Kidney (tissue), 14 donors: ENCODE measurements around the gene CTDP1. TPM values are rescaled to one million over a fixed set of nuclear protein-coding genes. Genes with fewer than 3 reads are reported as not detected.

Experiments
- DNase-seq, 5 donors: peaks; one replicate each; pipeline ENCODE4 v3.0.0-alpha.2; 2013 to 2020
- FAIRE-seq: peaks from 2 replicates; lab custom pipeline; 2012; peaks lifted over from hg19 to GRCh38; lab: Jason Lieb, UNC
- H3K27ac ChIP-seq, 2 donors: one replicate each; pipeline ENCODE4 v1.7.0; 2013; ENCODE audit warnings: low read depth in 2 of 2, low read length in 2 of 2, inconsistent platforms in 1 of 2
- H3K27me3 ChIP-seq: one replicate; pipeline ENCODE4 v1.7.1; 2013; ENCODE audit warnings: low read length, inconsistent platforms; ENCODE audit not compliant: control insufficient read depth, insufficient read depth
- H3K36me3 ChIP-seq, 3 donors: one replicate each; pipeline versions ENCODE4 v1.7.0 to v1.7.1; 2013; ENCODE audit warnings: low read length in 3 of 3, control low read depth in 1 of 3, inconsistent platforms in 1 of 3; ENCODE audit not compliant: insufficient read depth in 3 of 3, control insufficient read depth in 2 of 3
- H3K4me1 ChIP-seq, 3 donors: one replicate each; pipeline versions ENCODE4 v1.7.0 to v1.7.1; 2013; ENCODE audit warnings: low read length in 3 of 3, inconsistent platforms in 1 of 3, low read depth in 1 of 3; ENCODE audit not compliant: control insufficient read depth in 2 of 3, insufficient read depth in 2 of 3
- H3K4me3 ChIP-seq, 3 donors: one replicate each; pipeline versions ENCODE4 v1.7.0 to v1.8.1; 2013; ENCODE audit warnings: low read length in 3 of 3, control low read depth in 1 of 3, inconsistent platforms in 1 of 3
- H3K9ac ChIP-seq, 3 donors: one replicate each; pipeline versions ENCODE4 v1.7.0 to v1.7.1; 2013; ENCODE audit warnings: low read length in 3 of 3, control low read depth in 1 of 3, inconsistent platforms in 1 of 3
- H3K9me3 ChIP-seq, 3 donors: one replicate each; pipeline versions ENCODE4 v1.7.0 to v1.7.1; 2013; ENCODE audit warnings: low read length in 3 of 3, control low read depth in 1 of 3, inconsistent platforms in 1 of 3; ENCODE audit not compliant: control insufficient read depth in 2 of 3, insufficient read depth in 1 of 3
- CTCF ChIP-seq: IDR thresholded peaks from 3 replicates; pipeline ENCODE4 v1.5.1; 2012; ENCODE audit warnings: mild to moderate bottlenecking, moderate library complexity, borderline replicate concordance; ENCODE audit not compliant: insufficient read depth; ENCODE audit errors: extremely low read depth
- intact Hi-C: fragments of 100-400 bp; cut with DNase I; formaldehyde crosslinking; loops from one replicate; pipeline ENCODE4 v1.11.1; 2022
- polyA plus RNA-seq: library from polyadenylated mRNA; stranded (reverse); fragments of 350-450 nt; fragmentation: Illumina TruSeq; extraction: RNeasy Lipid Tissue Mini Kit (QIAGEN cat#74804); gene quantifications from one replicate; pipeline ENCODE4 v1.2.3, GENCODE V29; 2014; ENCODE audit warnings: low read depth, low replicate concordance; ENCODE audit not compliant: insufficient read depth
- total RNA-seq: library from RNA; stranded (reverse); fragmentation: NEBNext Ultra II Directional; extraction: Animal tissue kit (Norgen Biotek cat#: 25700); gene quantifications from one replicate; pipeline ENCODE4 v1.2.1, GENCODE V29; 2021
- donor health status: control.
- donor health status: control.
- donor health status: control.
- donor health status: control.
- donor health status: control.
- donor health status: DM: yes; HTN: yes; CAD: no.
- donor health status: Normal renal cell carcinoma (clear cell type).

CTDP1 gene
- total and polyA plus RNA-seq, 2 donors from 2014 or later: 11.1 to 21.8 TPM

- H3K4me3 ChIP-seq: no peak overlapping the region
- H3K9ac ChIP-seq: no peak overlapping the region
- intact Hi-C loops: no loop called here
Measured at GRCh38 chr18:79798999-79799370, 119.4 kb downstream of the CTDP1 start.

GRCh38 chr18:79799619-79800370, 120.2 kb downstream of the CTDP1 start:
- Histone ChIP-seq H3K9ac (no peak overlapping the region), H3K4me3 (no peak overlapping the region), H3K27ac (no peak overlapping the region), H3K27me3 (peaks cover 5% of the 10 kb centered on the region), H3K4me1 (peaks cover 0 to 5% (median 0%) of the 10 kb centered on the region in 3 donors), H3K36me3 (no peaks in the 10 kb centered on the region), H3K9me3 (no peaks in the 10 kb centered on the region)
- DNase-seq: peak; percentile 37 to 68 (median 51)
- TF ChIP-seq CTCF: no peak
- FAIRE-seq: no peak
- intact Hi-C loops: no loop called here

More at GRCh38 chr18:79798999-79799370, 119.4 kb downstream of the CTDP1 start:
- TF ChIP-seq CTCF: no peak
- Histone ChIP-seq H3K4me1 (peaks cover 0 to 5% (median 0%) of the 10 kb centered on the region in 3 donors), H3K27ac (no peak overlapping the region), H3K36me3 (no peaks in the 10 kb centered on the region), H3K9me3 (no peaks in the 10 kb centered on the region), H3K27me3 (peaks cover 5% of the 10 kb centered on the region)
- FAIRE-seq (no peak), DNase-seq (peak; percentile 52 to 72 (median 62))

GRCh38 chr18:79800371-79801180, 121.0 kb downstream of the CTDP1 start:
- Histone ChIP-seq H3K4me3 (no peak overlapping the region), H3K9me3 (no peaks in the 10 kb centered on the region), H3K27me3 (peaks cover 3% of the 10 kb centered on the region), H3K27ac (no peak overlapping the region), H3K9ac (no peak overlapping the region), H3K4me1 (peaks cover 0 to 5% (median 0%) of the 10 kb centered on the region in 3 donors), H3K36me3 (no peaks in the 10 kb centered on the region)
- DNase-seq: peak; percentile 35 to 72 (median 57)
- FAIRE-seq: no peak
- intact Hi-C loops: no loop called here
- TF ChIP-seq CTCF: no peak
